GM12872 (cell line): ENCODE data around the gene PAK2.

Source experiments
- TF ChIP-seq, protein P1 (sequence below): IDR thresholded peaks from 3 replicates; pipeline ENCODE4 v1.5.1; 2011; ENCODE audit warnings: low read depth, mild to moderate bottlenecking, low read length, moderate library complexity; ENCODE audit not compliant: insufficient read depth

PAK2 gene

DNA sequence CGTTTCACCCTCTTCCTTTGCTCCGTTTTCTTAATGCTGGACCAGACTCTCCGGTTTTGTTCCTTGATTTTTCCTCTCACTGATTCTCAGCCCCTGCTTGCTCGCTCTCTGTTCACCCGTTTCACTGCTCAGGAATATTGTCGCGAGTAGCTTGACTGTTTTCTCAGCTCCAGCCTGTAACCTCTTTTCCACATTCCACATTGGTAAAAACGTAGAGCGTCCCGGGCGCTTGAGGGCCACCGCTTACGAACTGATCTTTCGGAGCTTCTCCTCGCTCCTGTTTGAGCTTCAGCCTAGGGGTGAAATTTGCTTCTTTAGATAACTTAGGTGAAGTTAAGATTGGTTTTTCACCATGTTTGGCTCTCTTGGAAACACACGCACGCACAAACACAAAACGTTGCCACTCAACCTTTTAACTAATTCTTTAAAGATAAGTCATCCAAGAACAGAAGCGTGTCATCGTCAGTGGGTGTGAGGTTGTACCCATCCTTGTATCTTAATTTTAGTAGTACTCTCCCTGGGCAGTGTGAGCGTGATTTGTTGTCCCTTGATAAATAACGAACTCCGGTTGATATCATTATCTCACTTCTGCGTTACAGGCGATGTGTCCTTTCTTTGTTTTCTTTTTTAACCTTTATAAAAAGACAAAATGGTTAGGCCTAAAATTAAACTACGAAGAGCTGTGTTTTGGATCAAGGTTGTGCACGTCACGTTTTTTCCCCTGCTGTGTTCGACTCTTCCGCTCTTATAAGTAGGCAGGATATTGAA lies 1.0 kb downstream of the PAK2 start:
- TF ChIP-seq, protein P1, sequence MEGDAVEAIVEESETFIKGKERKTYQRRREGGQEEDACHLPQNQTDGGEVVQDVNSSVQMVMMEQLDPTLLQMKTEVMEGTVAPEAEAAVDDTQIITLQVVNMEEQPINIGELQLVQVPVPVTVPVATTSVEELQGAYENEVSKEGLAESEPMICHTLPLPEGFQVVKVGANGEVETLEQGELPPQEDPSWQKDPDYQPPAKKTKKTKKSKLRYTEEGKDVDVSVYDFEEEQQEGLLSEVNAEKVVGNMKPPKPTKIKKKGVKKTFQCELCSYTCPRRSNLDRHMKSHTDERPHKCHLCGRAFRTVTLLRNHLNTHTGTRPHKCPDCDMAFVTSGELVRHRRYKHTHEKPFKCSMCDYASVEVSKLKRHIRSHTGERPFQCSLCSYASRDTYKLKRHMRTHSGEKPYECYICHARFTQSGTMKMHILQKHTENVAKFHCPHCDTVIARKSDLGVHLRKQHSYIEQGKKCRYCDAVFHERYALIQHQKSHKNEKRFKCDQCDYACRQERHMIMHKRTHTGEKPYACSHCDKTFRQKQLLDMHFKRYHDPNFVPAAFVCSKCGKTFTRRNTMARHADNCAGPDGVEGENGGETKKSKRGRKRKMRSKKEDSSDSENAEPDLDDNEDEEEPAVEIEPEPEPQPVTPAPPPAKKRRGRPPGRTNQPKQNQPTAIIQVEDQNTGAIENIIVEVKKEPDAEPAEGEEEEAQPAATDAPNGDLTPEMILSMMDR, result no peak

DNA sequence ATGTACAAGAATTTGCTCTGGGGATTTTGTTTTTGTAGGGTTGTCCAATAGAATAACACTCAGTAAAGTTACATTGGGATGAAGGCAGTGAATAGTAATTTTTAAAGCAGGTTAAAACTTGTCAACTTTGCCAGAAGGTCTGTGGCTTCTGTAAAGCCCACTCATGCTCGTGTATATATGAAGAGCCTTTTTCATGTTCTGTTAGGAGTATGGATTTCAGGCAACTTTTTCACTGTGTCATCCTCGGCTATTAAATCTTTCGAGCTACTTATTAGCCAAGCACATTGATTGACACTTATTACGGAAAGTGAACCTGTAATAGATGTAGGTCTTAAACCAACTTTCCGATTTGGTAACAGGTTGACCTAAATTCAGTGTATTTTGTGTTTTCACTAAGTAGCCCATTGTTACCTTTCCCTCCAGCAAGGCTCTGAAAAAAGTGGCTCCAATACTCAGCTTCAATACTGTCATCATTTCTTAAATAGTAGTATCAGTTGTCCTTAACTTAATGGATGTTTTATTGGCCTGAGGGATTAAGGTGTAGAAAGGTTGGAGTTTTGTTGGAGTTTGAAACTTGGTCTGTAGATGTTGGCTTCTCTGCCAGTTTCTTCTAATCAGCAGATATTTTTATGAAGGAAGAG lies 1.7 kb downstream of the PAK2 start:
- TF ChIP-seq, protein P1, result no peak

DNA sequence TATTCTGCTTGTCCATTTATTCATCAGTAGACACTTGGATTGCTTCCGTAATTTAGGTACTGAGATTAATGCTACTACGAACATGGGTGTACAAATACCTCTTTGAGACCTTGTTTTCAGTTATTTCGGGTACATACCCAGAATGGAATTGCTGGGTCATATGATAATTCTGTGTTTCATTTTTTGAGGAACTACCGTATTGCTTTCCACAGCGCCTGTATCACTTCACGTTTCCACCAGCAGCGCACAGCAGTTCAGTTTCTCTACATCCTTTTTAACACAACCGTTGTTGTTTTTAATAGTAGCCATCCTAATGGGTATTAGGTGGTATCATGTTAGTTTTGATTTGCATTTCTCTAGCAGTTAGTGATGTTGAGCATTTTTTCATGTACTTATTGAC lies 9.5 kb downstream of the PAK2 start:
- TF ChIP-seq, protein P1, result no peak

DNA sequence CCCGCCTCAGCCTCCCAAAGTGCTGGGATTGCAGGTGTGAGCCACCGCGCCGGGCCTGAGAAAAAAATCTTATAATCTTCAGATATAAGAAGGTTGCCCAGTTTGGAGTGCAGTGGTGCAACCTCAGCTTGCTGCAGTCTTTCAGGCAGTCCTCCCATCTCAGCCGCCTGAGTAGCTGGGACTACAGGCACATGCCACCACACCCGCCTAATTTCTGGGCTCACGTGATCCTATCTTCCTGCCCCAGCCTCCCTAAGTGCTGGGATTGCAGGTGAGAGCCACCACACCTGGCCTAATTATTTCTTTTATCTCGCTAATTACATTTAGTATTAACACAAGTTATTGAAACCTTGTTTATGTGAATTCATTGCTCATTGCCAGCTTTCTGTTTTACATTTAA lies 13.5 kb downstream of the PAK2 start:
- TF ChIP-seq, protein P1, result no peak

DNA sequence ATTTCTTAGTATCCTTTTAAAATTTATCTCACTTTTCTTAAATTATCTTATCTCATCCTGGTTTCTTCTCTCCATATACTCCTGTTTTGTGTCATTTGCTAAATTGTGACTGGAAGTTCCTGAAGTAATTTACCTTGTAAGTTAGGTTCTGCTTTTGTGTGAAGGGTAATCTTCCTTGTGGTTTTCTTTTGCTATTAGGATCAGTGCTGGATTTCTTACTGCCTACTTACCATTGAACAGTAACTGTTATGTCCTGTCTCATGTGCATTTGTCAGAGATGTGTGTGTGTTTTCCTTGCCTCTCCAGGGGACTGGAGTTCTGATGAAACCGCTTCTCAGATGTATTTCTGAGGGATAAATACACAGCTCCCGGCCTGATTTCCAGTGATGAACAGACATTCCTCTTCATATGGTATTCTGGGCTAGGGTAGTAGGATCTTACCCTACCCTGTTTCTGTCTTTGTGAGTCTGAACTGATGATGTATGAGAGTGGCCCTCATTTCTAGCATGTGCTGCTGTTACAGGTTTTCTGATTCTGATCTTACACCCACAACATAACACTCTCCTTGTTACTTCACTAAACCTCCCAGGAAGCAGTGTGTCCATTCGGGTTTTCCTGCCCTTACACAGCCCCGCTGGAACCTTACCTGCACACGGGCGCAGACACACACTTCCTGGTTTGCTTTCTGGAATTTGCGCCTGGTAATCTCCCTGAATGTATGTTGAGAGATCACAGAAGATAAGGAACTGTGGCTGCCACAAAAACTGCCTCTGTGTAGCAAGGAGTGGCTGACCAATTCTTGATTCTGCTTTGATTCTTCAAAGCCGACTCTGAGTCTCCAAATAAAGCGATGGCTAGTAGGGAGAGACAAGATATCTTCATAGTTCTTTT lies 14.7 kb downstream of the PAK2 start:
- TF ChIP-seq, protein P1, result no peak

DNA sequence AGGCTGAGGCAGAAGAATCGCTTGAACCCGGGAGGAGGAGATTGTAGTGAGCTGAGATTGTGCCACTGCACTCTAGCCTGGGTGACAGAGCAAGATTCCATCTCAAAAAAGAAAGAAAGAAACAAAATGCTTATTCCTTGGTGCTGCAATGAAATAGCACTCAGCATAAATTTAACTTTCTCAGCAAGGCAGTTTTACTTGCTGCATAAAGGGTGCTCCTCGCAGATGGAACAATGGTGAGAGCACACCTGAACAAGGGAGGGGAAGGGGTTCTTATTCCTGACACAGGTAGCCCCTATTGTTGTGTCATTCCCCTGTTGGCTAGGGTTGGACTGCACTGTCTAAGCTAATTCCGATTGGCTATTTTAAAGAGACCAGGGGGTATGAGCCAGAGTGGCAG lies 17.1 kb downstream of the PAK2 start:
- TF ChIP-seq, protein P1, result no peak
